GM21390 (cell line): ENCODE results near the gene NDUFA11.

Source experiments
- ATAC-seq: cut with Tn5 transposase; IDR thresholded peaks from one replicate; pipeline ENCODE4 v1.9.1; 2021; ENCODE audit not compliant: unreplicated experiment

NDUFA11 gene

DNA sequence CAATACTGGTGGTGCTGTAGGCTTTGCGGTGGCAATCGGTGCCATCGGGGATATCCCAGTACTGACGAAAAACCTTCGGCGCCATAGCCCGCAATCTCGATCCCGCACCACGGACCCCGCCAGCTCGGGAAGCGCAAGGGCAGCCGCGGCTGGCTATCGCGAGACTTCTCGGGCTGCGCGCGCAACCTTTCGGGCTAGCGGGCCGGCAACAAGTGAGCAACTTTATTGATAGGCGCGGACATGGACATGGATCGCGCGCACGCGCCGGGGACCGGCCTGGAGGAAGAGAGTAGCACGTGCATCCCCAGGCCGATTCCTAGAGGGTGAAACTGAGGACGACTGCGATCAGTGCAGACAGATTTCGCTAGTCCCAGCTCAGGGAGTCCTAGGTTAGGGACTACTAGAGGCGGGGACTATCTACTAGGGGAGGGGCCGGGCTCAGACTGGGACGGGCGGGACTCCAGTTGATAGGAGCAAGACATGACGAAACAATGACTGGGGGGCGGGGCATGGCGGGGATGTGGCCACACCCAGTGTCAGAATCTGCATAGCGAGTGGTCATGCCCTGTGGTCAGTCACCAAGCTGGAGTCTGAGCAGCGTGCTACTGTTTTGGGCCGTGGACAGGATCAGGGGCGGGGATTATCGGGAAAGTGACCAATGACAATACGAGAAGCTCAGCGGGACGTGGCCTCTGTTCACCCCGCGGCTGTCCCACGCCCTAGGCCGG is at the start of gene NDUFA11:
TSS of gene NDUFA11 (minus strand) at position 167 of the 728 bp plus-strand sequence. CDS start at position 85, 82 bp downstream.
- peak; percentile 12 for ATAC-seq

DNA sequence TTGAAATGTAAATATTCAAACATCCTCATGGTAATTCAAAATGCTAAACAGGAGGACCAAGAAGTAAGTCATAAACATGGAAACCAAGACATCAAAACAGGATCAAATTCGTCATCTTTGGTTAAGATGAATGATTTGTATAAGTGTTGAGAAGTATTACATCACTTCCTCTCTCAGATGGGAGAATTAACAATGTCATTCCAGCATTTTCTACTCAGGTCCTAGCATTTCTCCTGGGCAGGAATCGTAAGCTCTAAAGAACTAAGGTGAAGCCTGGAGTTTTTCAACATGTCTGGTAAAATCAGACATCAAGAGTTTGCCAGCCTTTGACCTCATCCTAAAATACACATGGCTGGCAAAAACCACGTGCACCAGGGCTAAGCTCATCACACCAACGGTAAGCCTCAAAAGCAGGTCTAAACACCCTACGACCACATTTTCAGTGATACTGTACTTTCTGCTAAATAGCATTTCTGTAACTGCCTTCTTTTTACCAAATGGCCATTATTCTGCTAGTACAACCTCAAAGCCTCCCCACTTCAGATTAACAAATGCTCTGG is 49.5 kb upstream of the NDUFA11 start:
- no peak for ATAC-seq

- ATAC-seq = no peak
These were observed 48.8 kb upstream of the NDUFA11 start for GRCh38 chr19:5952193-5953029.

- no peak for ATAC-seq
These were observed 47.8 kb upstream of the NDUFA11 start for GRCh38 chr19:5951338-5951861.

DNA sequence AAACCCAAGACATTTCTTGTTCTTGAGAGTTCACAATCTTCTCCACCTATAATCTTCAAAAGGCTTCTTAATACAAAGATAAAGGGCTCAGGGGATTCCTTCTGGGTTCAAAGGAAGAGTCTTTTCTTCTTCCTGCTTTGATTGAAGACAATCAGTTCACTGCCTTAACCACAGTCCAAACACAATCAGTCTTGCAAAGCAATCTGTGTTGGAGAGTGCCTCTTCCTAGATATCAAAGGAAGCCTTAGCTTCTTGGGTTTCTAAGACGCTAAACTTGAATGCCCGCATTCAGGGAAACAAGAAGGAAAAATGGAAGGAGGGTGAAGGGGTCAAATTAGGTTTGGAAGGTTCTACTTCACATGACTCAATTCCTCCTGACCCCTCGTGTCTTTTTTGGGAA is 47.2 kb upstream of the NDUFA11 start:
- no peak for ATAC-seq

DNA sequence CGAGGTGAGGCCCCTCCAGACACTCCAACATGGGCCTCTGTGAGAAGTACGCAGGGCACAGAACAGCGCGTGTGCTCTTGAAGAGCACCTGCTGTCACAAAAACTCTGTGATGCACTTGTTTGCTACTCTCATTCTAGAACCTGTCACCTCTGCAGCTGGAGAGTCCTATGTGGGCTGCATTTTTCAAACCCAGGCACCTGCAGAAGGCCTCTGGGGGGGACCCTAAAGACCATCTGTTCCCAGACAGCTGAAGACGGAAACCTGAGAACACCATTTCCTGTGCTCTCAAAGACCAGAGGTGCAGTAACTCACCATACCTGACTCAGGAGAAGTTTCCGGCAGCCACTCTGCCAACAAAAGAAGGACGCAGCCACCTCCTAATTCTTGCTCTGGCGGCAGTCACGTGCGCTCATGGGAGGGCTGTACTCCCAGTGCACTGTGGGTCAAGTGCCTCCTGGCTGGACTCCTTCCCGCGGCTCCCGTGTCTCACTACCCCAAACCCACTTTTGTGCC is 46.3 kb upstream of the NDUFA11 start:
- no peak for ATAC-seq

DNA sequence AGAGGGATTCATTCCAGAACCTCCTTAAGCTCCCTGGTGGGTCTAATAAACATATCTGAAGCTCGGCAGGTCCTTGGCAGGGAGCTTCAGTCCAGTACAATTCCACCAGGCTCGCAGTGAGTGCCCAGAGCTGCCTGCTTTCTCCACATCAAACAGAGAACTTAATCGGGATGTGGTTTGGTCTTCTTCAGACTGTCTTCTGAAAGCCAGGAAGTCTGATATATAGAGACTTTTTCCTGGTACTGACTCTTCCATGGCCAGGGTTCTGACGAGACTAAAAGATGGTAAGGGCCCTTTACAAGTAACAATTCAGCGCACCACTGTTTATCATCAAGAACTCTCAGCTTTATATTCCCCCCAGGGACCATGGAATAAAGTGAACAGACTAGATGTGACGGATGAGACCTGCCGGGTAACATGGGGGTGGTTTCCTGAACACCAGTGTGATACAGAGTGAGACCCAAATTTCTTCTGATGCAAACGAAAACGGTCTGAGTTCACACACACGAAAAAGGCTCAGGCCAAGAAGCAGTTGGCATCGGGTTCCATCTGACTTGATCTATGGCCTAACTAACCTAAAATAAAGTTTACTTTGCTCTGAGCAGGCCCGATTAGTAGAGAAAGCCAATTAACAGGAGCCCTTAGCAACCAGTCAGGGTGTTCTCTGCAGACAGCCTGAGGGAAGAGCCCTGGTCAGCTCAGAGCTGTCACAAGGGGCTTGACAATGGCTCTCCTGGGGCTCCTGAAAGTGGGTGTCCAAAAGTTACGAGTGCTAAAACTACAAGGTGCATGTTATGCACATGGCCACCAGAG is 45.4 kb upstream of the NDUFA11 start:
- ATAC-seq = no peak

DNA sequence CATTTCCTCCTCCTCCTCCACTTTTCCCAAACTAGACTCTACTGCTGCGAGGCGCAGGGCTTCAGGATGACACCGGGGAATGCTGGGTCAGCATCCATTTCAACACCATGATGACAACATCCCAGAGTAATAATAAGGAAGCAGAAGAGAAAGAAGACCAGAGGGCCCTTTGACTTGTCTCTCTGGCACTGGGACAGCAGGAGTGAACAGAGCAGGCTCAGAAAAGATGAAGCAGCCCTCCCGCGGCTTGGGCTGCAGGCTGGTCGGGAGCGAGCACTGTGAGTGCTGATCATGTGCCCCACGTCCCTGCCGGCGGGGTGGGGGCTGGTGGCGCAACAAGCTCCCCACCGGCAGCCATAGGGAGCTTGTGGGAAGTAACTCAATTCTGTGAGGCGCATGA is 43.8 kb upstream of the NDUFA11 start:
- no peak for ATAC-seq

- no peak for ATAC-seq
These were observed 40.0 kb upstream of the NDUFA11 start for GRCh38 chr19:5943623-5944022.

DNA sequence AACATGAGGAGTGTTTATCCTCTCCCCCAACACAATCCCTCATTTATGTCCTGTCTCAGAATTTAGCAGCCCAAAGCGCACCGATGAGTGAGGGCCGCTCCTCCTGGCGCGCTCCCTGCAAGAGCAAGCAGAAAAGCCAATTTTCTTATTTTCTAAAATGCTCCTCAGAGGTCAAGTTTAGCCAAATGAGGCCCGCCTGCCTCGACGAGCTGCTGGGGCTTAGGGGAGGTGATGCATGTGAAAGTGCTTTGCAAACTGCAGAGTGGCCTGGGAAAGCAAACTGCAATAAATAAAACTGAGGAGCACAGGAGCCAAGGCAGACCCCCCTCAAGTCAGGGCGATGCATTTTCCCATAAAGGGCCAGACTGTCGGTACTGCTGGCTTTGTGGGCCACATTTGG is 39.5 kb upstream of the NDUFA11 start:
- no peak for ATAC-seq

GRCh38 chr19:5941673-5942072 is 38.1 kb upstream of the NDUFA11 start:
- ATAC-seq = no peak

GRCh38 chr19:5940260-5941208 is 36.9 kb upstream of the NDUFA11 start:
- no peak for ATAC-seq

GRCh38 chr19:5937550-5937949 is 34.0 kb upstream of the NDUFA11 start:
- no peak for ATAC-seq

- ATAC-seq = no peak
These were observed 32.7 kb upstream of the NDUFA11 start for GRCh38 chr19:5936292-5936592.

- no peak for ATAC-seq
These were observed 32.1 kb upstream of the NDUFA11 start for GRCh38 chr19:5935473-5936291.

DNA sequence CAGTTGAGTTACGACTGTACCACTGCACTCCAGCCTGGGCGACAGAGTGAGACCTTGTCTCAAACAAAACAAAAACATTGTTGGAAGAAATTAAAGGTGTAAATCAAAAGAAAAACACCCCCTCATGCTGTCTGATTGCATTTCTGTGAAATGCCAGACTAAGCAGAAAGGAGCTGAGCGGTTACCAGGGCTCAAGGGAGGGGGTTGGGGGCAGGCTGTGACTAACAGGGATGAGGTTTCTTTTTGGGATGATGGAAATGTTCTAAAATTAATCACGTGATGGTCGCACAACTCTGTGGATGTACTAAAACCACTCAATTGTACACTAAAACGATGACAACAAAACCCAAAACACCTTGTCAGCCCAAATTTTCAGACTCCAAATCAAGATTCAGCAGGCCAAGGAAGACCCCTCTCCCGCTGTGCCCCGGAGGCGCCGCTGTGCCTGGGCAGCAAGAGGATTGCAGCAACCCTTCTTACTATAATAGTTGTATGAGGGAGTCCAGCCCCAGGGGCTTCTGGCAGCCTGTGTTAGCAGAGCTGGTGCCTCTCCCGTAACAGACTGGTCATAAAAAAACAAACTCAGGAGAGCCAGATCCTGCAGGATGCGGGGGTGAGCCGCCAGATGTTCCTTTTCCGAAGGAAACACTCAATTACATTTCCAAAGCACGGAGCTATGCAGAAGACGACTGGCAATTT is 31.3 kb upstream of the NDUFA11 start:
- no peak for ATAC-seq

DNA sequence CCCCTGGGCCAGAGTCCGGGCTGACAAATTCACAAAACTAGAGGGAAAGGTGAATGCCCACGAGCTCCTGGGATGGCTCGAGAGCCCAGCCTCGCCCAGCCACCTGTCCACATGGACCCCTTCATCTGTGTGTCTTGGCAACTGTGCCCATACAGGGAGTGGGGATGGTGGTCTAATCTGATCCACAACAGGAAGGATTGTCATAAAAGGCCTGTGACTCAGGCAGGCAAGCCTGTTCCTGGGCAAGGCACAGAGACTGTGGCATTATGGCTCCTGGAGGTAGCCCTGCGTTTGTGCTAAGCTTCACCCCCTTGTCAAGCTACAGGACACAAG is 30.4 kb upstream of the NDUFA11 start:
- no peak for ATAC-seq

- ATAC-seq = no peak
These were observed 29.9 kb upstream of the NDUFA11 start for GRCh38 chr19:5933391-5934068.
